Osteoblast (primary cell): Measurements from ENCODE around the gene CZIB. TPM values are rescaled to one million over a fixed set of nuclear protein-coding genes. Genes with fewer than 3 reads are reported as not detected.

Experiments
- total RNA-seq: library from RNA; depleted of rRNA; stranded (reverse); fragments of >200 nt; gene quantifications from 2 replicates; pipeline ENCODE4 v1.2.3, GENCODE V29; 2012

CZIB gene
- total RNA-seq, 1 donor, result 63.7 TPM

Other genes starting within 250 kb of the CZIB start
- 43.3 and 52.8 TPM in 2 replicates for gene PODN, start 158.4 kb downstream of the CZIB start, total RNA-seq
- under 0.01 and 0.36 TPM in 2 replicates for gene SLC1A7, start 78.0 kb downstream of the CZIB start, total RNA-seq
- 20.6 and 24.2 TPM in 2 replicates for gene CPT2, start 23.8 kb downstream of the CZIB start, total RNA-seq
- gene MAGOH, start 17.9 kb upstream of the CZIB start, total RNA-seq, result 15.6 and 22.8 TPM in 2 replicates
- gene LRP8, start 107.4 kb upstream of the CZIB start, total RNA-seq, result 8.3 and 11.2 TPM in 2 replicates
- gene DMRTB1, start 238.8 kb upstream of the CZIB start, total RNA-seq, result not detected in 2 replicates